IgD-negative memory B cell (primary cell): ENCODE results near the gene ITGA8. TPM values are rescaled to one million over a fixed set of nuclear protein-coding genes. Genes with fewer than 3 reads are reported as not detected.
A peak's percentile ranks its signal among the peaks of the same experiment; 100 is the strongest.

Experiments used
- H3K27ac Mint-ChIP-seq, 3 donors: one replicate each; pipeline ENCODE4 v1.8.0; 2020 to 2022; ENCODE audit warnings: mild to moderate bottlenecking in 3 of 3, mixed read lengths in 3 of 3, moderate library complexity in 1 of 3
- H3K27me3 Mint-ChIP-seq: one replicate; pipeline ENCODE4 v1.8.0; 2021; ENCODE audit warnings: mixed read lengths
- H3K36me3 Mint-ChIP-seq: one replicate; pipeline ENCODE4 v1.8.0; 2020; ENCODE audit warnings: mild to moderate bottlenecking, mixed read lengths
- H3K4me1 Mint-ChIP-seq, 3 donors: one replicate each; pipeline ENCODE4 v1.8.0; 2020 to 2022; ENCODE audit warnings: mixed read lengths in 3 of 3, mild to moderate bottlenecking in 1 of 3
- H3K4me3 Mint-ChIP-seq, 4 donors: one replicate each; pipeline ENCODE4 v1.8.0; 2020 to 2022; ENCODE audit warnings: mild to moderate bottlenecking in 4 of 4, mixed read lengths in 4 of 4, moderate library complexity in 3 of 4
- H3K9me3 Mint-ChIP-seq, 3 donors: one replicate each; pipeline ENCODE4 v1.8.0; 2020 to 2021; ENCODE audit warnings: mixed read lengths in 3 of 3, mild to moderate bottlenecking in 1 of 3
- polyA plus RNA-seq: library from polyadenylated mRNA; unstranded; fragments of 300-500 nt; fragmentation: Illumina TruSeq; gene quantifications from one replicate; pipeline ENCODE4 v1.2.3, GENCODE V29; 2021

Gene ITGA8
- polyA plus RNA-seq, 1 donor from 2014 or later = not detected

GRCh38 chr10:15742102-15742501 lies 22.4 kb upstream of the ITGA8 start:
- Mint-ChIP-seq H3K4me3 (no peak overlapping the region), H3K27me3 (no peaks in the 10 kb centered on the region), H3K27ac (no peak overlapping the region), H3K36me3 (no peaks in the 10 kb centered on the region), H3K9me3 (peaks cover 0 to 2% (median 0%) of the 10 kb centered on the region in 3 donors), H3K4me1 (no peaks in the 10 kb centered on the region)

DNA sequence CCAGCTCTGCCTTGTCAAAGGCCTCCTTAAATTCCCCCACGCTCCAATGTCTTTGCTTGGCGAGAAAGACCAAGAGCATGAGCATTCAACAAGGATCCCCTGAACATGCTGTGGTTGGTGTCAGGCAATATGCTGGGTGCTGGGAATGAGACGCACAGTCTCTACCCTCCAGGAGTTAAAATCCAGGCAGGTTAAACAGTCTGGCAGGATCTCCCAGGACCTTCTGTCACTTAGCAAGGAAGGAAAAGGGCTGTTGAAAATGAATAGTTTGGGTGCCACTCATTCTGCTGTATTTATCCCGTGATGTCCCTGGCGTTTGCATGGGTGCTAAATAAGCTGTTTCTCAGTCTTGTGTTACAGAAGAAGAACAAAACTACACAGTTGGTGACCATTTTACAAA lies 21.9 kb upstream of the ITGA8 start:
- Mint-ChIP-seq H3K27me3 (no peaks in the 10 kb centered on the region), H3K36me3 (no peaks in the 10 kb centered on the region), H3K4me1 (no peaks in the 10 kb centered on the region), H3K9me3 (peaks cover 0 to 2% (median 0%) of the 10 kb centered on the region in 3 donors), H3K4me3 (no peak overlapping the region), H3K27ac (no peak overlapping the region)

- no peaks in the 10 kb centered on the region for H3K36me3 Mint-ChIP-seq
- H3K27me3 Mint-ChIP-seq = peaks cover 5% of the 10 kb centered on the region
- H3K4me3 Mint-ChIP-seq = no peak overlapping the region
- peaks cover 0 to 2% (median 0%) of the 10 kb centered on the region in 3 donors for H3K4me1 Mint-ChIP-seq
- peaks cover 0 to 4% (median 2%) of the 10 kb centered on the region in 3 donors for H3K9me3 Mint-ChIP-seq
- H3K27ac Mint-ChIP-seq = no peak overlapping the region
Observed at GRCh38 chr10:15740261-15740660, 20.5 kb upstream of the ITGA8 start.

DNA sequence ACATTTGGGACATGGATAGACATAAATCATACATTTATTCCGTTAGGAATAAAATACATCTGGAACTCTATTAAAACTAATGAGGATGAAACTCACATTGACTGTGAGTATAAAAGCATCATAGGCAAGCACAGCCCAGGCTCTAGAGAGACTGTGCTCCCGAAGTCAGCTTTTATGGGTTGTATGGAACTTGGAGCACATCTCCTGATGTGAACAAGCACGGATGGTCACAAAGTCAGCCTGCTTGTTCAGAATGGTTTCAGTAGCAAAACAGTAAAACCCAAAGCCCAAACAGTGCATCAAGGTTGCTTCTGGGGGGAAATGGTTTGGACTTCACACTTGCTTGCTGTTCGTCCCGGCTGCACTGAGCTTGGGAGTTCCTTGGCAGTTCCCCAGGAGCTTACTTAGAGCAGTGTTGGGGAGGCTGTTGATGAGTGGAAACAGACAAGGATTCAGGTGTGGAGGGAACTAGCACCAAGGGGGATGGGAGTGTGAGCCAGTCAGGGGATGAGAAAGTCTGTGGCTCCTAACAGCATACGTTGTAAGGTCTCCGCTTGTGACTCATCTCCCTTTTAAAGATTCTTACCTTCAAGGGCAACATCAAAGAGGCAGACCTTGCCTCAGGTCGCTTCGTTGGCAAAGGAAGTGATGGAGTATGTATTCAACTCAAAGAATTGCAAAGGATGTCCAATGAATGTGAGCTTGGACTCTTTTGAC lies 19.7 kb upstream of the ITGA8 start:
- Mint-ChIP-seq H3K27ac (no peak overlapping the region), H3K27me3 (peaks cover 5% of the 10 kb centered on the region), H3K4me1 (peaks cover 0 to 2% (median 0%) of the 10 kb centered on the region in 3 donors), H3K36me3 (no peaks in the 10 kb centered on the region), H3K4me3 (no peak overlapping the region), H3K9me3 (peaks cover 0 to 4% (median 2%) of the 10 kb centered on the region in 3 donors)

- peaks cover 5% of the 10 kb centered on the region for H3K27me3 Mint-ChIP-seq
- H3K27ac Mint-ChIP-seq = no peak overlapping the region
- H3K9me3 Mint-ChIP-seq = peaks cover 0 to 4% (median 2%) of the 10 kb centered on the region in 3 donors
- H3K4me3 Mint-ChIP-seq = no peak overlapping the region
- peaks cover 0 to 2% (median 0%) of the 10 kb centered on the region in 3 donors for H3K4me1 Mint-ChIP-seq
- no peaks in the 10 kb centered on the region for H3K36me3 Mint-ChIP-seq
Observed at GRCh38 chr10:15738270-15738925, 18.7 kb upstream of the ITGA8 start.

- Mint-ChIP-seq H3K27ac (no peak overlapping the region), H3K4me3 (no peak overlapping the region), H3K9me3 (peaks cover 0 to 4% (median 2%) of the 10 kb centered on the region in 3 donors), H3K36me3 (no peaks in the 10 kb centered on the region), H3K27me3 (peaks cover 5% of the 10 kb centered on the region), H3K4me1 (peaks cover 0 to 2% (median 0%) of the 10 kb centered on the region in 3 donors)
Observed at GRCh38 chr10:15737656-15738055, 17.9 kb upstream of the ITGA8 start.

- Mint-ChIP-seq H3K9me3 (peaks cover 2 to 6% (median 4%) of the 10 kb centered on the region in 3 donors), H3K27me3 (peaks cover 5% of the 10 kb centered on the region), H3K36me3 (no peaks in the 10 kb centered on the region), H3K27ac (no peak overlapping the region), H3K4me3 (no peak overlapping the region), H3K4me1 (peaks cover 0 to 2% (median 0%) of the 10 kb centered on the region in 3 donors)
Observed at GRCh38 chr10:15735763-15736162, 16.0 kb upstream of the ITGA8 start.

DNA sequence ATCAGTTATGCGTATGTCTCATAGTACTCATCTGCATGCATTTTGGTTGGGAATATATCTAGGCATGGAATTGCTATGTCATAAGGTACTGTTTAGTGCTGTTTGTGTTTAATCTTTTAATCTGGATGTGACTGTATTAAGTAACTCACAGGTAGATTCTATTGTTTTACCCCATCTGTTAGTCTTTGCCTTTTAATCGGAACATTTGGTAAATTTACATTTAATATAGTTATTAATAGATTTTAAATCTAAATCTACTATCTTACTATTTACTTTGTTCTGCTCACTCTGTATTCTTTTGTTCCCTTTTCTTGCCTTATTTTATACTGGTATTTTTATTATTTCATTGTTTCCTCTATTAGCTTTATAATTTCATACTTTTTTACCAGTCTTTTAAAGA lies 10.6 kb upstream of the ITGA8 start:
- H3K27ac Mint-ChIP-seq = no peak overlapping the region
- no peaks in the 10 kb centered on the region for H3K36me3 Mint-ChIP-seq
- no peaks in the 10 kb centered on the region for H3K27me3 Mint-ChIP-seq
- no peaks in the 10 kb centered on the region for H3K4me1 Mint-ChIP-seq
- no peak overlapping the region for H3K4me3 Mint-ChIP-seq
- peaks cover 3 to 17% (median 11%) of the 10 kb centered on the region in 3 donors for H3K9me3 Mint-ChIP-seq

GRCh38 chr10:15729890-15730289 lies 10.2 kb upstream of the ITGA8 start:
- Mint-ChIP-seq H3K4me3 (no peak overlapping the region), H3K27me3 (no peaks in the 10 kb centered on the region), H3K36me3 (no peaks in the 10 kb centered on the region), H3K4me1 (peaks cover 0 to 1% (median 0%) of the 10 kb centered on the region in 3 donors), H3K9me3 (peaks cover 3 to 17% (median 11%) of the 10 kb centered on the region in 3 donors), H3K27ac (no peak overlapping the region)

- Mint-ChIP-seq H3K9me3 (peaks cover 3 to 14% (median 11%) of the 10 kb centered on the region in 3 donors), H3K27ac (no peak overlapping the region), H3K4me1 (peaks cover 0 to 1% (median 0%) of the 10 kb centered on the region in 3 donors), H3K27me3 (peaks cover 6% of the 10 kb centered on the region), H3K4me3 (no peak overlapping the region), H3K36me3 (no peaks in the 10 kb centered on the region)
Observed at GRCh38 chr10:15726042-15726441, 6.3 kb upstream of the ITGA8 start.

GRCh38 chr10:15725603-15726002 lies 5.9 kb upstream of the ITGA8 start:
- peaks cover 7% of the 10 kb centered on the region for H3K27me3 Mint-ChIP-seq

GRCh38 chr10:15724683-15725082 lies 5.0 kb upstream of the ITGA8 start:
- peaks cover 9% of the 10 kb centered on the region for H3K27me3 Mint-ChIP-seq
- H3K27ac Mint-ChIP-seq = no peak overlapping the region
- H3K36me3 Mint-ChIP-seq = no peaks in the 10 kb centered on the region
- no peak overlapping the region for H3K4me3 Mint-ChIP-seq
- peaks cover 3 to 10% (median 8%) of the 10 kb centered on the region in 3 donors for H3K9me3 Mint-ChIP-seq
- H3K4me1 Mint-ChIP-seq = peaks cover 0 to 1% (median 1%) of the 10 kb centered on the region in 3 donors

More at GRCh38 chr10:15725603-15726002, 5.9 kb upstream of the ITGA8 start:
- Mint-ChIP-seq H3K27ac (no peak overlapping the region), H3K4me3 (no peak overlapping the region), H3K9me3 (peaks cover 3 to 11% (median 10%) of the 10 kb centered on the region in 3 donors), H3K36me3 (no peaks in the 10 kb centered on the region), H3K4me1 (peaks cover 0 to 1% (median 0%) of the 10 kb centered on the region in 3 donors)

DNA sequence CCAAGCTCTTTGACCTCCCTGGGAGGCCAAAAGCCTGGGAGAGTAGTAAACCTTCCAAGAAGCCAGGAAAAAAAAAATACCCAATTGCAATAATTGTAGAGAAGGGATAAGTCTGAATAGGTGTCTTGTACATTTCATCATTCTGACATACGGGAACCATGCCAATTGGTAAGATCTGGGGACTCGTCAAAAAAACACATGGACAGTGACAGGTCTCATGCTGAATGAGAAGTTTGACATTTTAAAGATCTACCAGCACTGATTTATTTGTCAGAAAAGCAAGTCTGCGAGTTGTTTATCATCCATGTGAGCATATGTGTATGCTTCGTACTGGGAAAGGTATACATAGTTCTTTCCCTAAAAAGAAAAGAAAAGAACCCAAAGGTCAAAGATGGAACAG lies 4.1 kb upstream of the ITGA8 start:
- H3K27ac Mint-ChIP-seq = no peak overlapping the region
- peaks cover 13% of the 10 kb centered on the region for H3K27me3 Mint-ChIP-seq
- peaks cover 0 to 4% (median 1%) of the 10 kb centered on the region in 3 donors for H3K4me1 Mint-ChIP-seq
- H3K9me3 Mint-ChIP-seq = peaks cover 3 to 10% (median 8%) of the 10 kb centered on the region in 3 donors
- no peaks in the 10 kb centered on the region for H3K36me3 Mint-ChIP-seq
- H3K4me3 Mint-ChIP-seq = no peak overlapping the region

- Mint-ChIP-seq H3K9me3 (no peaks in the 10 kb centered on the region), H3K27ac (peak overlapping the region in 1 of 3 donors; percentile 1), H3K4me1 (peaks cover 0 to 6% (median 1%) of the 10 kb centered on the region in 3 donors), H3K27me3 (peaks cover 24% of the 10 kb centered on the region), H3K4me3 (no peak overlapping the region), H3K36me3 (no peaks in the 10 kb centered on the region)
Observed at GRCh38 chr10:15720635-15721287, 1.0 kb upstream of the ITGA8 start.
